Skeletal muscle tissue (tissue), 4 donors: Measurements from ENCODE around the gene MUC5B. TPM values are rescaled to one million over a fixed set of nuclear protein-coding genes. Genes with fewer than 3 reads are reported as not detected.
"Not testable (repeated sequence)": the region's sequence is repeated elsewhere in the genome, so short reads cannot be mapped to it uniquely, and the experiment has no call there.

Experiments
- H3K27ac ChIP-seq: one replicate; pipeline ENCODE4 v1.7.0; 2013; ENCODE audit warnings: mild to moderate bottlenecking, low read depth, low read length, inconsistent platforms
- H3K27me3 ChIP-seq, 3 donors: one replicate each; pipeline ENCODE4 v1.7.0; 2013; ENCODE audit warnings: low read length in 3 of 3; ENCODE audit not compliant: control insufficient read depth in 3 of 3, insufficient read depth in 3 of 3
- H3K36me3 ChIP-seq, 3 donors: one replicate each; pipeline ENCODE4 v1.7.0; 2013; ENCODE audit warnings: low read length in 3 of 3; ENCODE audit not compliant: control insufficient read depth in 3 of 3, insufficient read depth in 3 of 3
- H3K4me1 ChIP-seq, 3 donors: one replicate each; pipeline ENCODE4 v1.7.0; 2013; ENCODE audit warnings: low read length in 3 of 3, mild to moderate bottlenecking in 3 of 3; ENCODE audit not compliant: control insufficient read depth in 3 of 3, insufficient read depth in 3 of 3
- H3K4me3 ChIP-seq, 3 donors: one replicate each; pipeline ENCODE4 v1.7.0; 2013; ENCODE audit warnings: low read length in 3 of 3
- H3K9ac ChIP-seq, 3 donors: one replicate each; pipeline ENCODE4 v1.7.0; 2013; ENCODE audit warnings: low read length in 3 of 3, mild to moderate bottlenecking in 3 of 3, moderate library complexity in 2 of 3, low read depth in 1 of 3
- H3K9me3 ChIP-seq, 3 donors: one replicate each; pipeline ENCODE4 v1.7.0; 2013; ENCODE audit warnings: low read length in 3 of 3; ENCODE audit not compliant: control insufficient read depth in 3 of 3
- total RNA-seq: library from RNA; depleted of rRNA; stranded (reverse); fragments of >200 nt; gene quantifications from one replicate; pipeline ENCODE4 v1.2.3, GENCODE V29; 2014
- donor health status: Osteomylitis.

The MUC5B gene
- total RNA-seq, 1 donor from 2014 or later, result not detected

- no peak overlapping the region for H3K9ac ChIP-seq
- H3K4me3 ChIP-seq, result no peak overlapping the region
- H3K9me3 ChIP-seq, result peaks cover 0 to 7% (median 2%) of the 10 kb centered on the region in 3 donors
- H3K36me3 ChIP-seq, result no peaks in the 10 kb centered on the region
- no peaks in the 10 kb centered on the region for H3K4me1 ChIP-seq
- peaks cover 0 to 6% (median 0%) of the 10 kb centered on the region in 3 donors for H3K27me3 ChIP-seq
- H3K27ac ChIP-seq, result no peak overlapping the region
These were observed 13.4 kb upstream of the MUC5B start for GRCh38 chr11:1209371-1210057.

GRCh38 chr11:1211838-1212237 lies 11.0 kb upstream of the MUC5B start:
- H3K9me3 ChIP-seq, result peaks cover 0 to 7% (median 2%) of the 10 kb centered on the region in 3 donors
- no peaks in the 10 kb centered on the region for H3K36me3 ChIP-seq
- no peaks in the 10 kb centered on the region for H3K27me3 ChIP-seq
- H3K27ac ChIP-seq, result no peak overlapping the region
- H3K9ac ChIP-seq, result no peak overlapping the region
- H3K4me3 ChIP-seq, result no peak overlapping the region
- no peaks in the 10 kb centered on the region for H3K4me1 ChIP-seq

- not testable (repeated sequence) for H3K4me3 ChIP-seq, H3K36me3 ChIP-seq, H3K4me1 ChIP-seq, H3K27ac ChIP-seq, H3K9me3 ChIP-seq, H3K9ac ChIP-seq
- H3K27me3 ChIP-seq, result peaks cover 1 to 28% (median 22%) of the 10 kb centered on the region in 3 donors
These were observed 7.0 kb upstream of the MUC5B start for GRCh38 chr11:1215826-1216225.

- H3K36me3 ChIP-seq, result no peaks in the 10 kb centered on the region
- peaks cover 0 to 2% (median 2%) of the 10 kb centered on the region in 3 donors for H3K9me3 ChIP-seq
- H3K27ac ChIP-seq, result no peak overlapping the region
- no peaks in the 10 kb centered on the region for H3K4me1 ChIP-seq
- H3K4me3 ChIP-seq, result no peak overlapping the region
- H3K9ac ChIP-seq, result no peak overlapping the region
- peaks cover 15 to 42% (median 35%) of the 10 kb centered on the region in 3 donors for H3K27me3 ChIP-seq
These were observed 5.7 kb upstream of the MUC5B start for GRCh38 chr11:1217151-1217550.

DNA sequence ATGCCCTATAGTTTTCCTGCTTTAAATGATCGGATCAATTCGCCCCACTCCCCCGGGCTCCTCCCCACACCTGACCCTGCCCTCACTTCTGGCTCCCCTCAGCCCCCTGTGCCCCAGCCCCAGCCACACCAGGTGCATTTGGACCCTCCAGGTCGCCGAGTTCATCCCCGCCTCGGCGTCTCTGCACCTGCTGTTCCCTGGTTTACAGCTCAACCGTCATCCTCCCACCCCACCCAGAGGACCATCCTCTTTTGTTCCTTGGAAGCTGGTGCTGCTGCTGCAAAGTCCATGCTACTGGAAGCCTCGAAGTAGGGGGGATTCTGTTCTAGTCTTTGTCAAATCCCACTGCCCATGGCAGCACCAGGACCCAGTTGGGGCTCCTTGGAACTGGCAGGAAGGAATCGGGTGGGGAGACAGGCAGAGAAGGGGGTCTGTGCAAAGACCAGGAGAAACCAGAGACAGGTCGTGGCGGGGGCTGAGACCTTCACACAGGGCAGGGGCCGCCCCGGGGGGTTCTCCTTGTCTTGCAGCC lies 4.5 kb upstream of the MUC5B start:
- H3K9me3 ChIP-seq, result peaks cover 0 to 2% (median 0%) of the 10 kb centered on the region in 3 donors
- H3K9ac ChIP-seq, result no peak overlapping the region
- no peaks in the 10 kb centered on the region for H3K4me1 ChIP-seq
- H3K27me3 ChIP-seq, result peaks cover 22 to 50% (median 42%) of the 10 kb centered on the region in 3 donors
- no peak overlapping the region for H3K4me3 ChIP-seq
- no peaks in the 10 kb centered on the region for H3K36me3 ChIP-seq
- H3K27ac ChIP-seq, result no peak overlapping the region

DNA sequence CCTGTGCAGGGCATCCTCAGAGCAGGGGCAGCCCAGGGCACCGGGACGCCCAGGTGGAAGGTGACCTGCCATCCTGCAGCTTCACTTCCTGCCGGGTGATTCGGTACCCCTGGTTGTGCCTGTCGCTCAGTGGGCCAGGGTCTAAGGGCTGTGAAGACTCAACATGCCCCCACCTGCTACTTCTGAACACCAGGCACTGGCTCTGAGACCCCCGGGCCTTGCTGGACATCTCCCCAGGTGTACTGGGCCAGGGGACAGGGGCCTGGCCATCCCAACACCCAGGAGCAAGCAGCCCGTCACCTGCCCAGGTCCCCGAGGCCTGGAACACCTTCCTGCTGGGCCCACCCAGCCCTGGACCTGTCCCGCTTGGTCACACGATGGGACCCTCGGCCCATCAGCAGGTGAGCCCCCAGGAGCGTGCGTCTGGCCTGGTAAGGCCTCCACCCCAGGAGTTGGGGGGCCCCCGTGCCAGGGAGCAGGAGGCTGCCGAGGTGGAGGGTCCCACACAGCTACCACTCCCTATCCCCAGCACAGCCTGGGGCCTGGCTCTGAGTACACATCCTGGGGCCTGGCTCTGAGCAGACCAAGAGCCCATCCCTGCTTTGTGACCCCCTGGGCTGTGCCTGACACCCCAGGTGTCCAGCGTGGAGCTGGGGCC lies 3.9 kb upstream of the MUC5B start:
- Histone ChIP-seq H3K27ac (no peak overlapping the region), H3K4me3 (no peak overlapping the region), H3K36me3 (no peaks in the 10 kb centered on the region), H3K27me3 (peaks cover 23 to 51% (median 45%) of the 10 kb centered on the region in 3 donors), H3K9me3 (no peaks in the 10 kb centered on the region), H3K9ac (no peak overlapping the region), H3K4me1 (no peaks in the 10 kb centered on the region)

DNA sequence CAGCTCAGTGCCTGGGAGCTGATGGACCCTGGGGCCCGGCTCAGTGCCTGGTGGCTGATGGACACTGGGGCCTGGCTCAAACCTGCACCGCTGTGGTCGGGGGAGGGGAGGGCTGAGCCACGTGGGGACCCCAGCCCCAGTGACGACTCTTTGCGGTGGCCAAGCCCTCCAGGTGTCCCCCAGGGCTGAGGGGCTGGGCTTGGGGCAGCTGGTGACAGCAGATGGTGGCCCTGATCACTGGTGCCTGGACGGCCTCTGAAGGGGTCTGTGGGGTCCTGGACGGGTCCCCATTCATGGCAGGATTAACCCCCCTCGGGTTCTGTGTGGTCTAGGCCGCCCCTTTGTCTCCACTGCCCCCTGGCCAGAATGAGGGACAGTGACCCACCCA lies 3.4 kb upstream of the MUC5B start:
- no peaks in the 10 kb centered on the region for H3K9me3 ChIP-seq
- no peaks in the 10 kb centered on the region for H3K36me3 ChIP-seq
- H3K9ac ChIP-seq, result no peak overlapping the region
- H3K27ac ChIP-seq, result no peak overlapping the region
- H3K4me1 ChIP-seq, result no peaks in the 10 kb centered on the region
- H3K4me3 ChIP-seq, result no peak overlapping the region
- peaks cover 26 to 54% (median 49%) of the 10 kb centered on the region in 3 donors for H3K27me3 ChIP-seq

DNA sequence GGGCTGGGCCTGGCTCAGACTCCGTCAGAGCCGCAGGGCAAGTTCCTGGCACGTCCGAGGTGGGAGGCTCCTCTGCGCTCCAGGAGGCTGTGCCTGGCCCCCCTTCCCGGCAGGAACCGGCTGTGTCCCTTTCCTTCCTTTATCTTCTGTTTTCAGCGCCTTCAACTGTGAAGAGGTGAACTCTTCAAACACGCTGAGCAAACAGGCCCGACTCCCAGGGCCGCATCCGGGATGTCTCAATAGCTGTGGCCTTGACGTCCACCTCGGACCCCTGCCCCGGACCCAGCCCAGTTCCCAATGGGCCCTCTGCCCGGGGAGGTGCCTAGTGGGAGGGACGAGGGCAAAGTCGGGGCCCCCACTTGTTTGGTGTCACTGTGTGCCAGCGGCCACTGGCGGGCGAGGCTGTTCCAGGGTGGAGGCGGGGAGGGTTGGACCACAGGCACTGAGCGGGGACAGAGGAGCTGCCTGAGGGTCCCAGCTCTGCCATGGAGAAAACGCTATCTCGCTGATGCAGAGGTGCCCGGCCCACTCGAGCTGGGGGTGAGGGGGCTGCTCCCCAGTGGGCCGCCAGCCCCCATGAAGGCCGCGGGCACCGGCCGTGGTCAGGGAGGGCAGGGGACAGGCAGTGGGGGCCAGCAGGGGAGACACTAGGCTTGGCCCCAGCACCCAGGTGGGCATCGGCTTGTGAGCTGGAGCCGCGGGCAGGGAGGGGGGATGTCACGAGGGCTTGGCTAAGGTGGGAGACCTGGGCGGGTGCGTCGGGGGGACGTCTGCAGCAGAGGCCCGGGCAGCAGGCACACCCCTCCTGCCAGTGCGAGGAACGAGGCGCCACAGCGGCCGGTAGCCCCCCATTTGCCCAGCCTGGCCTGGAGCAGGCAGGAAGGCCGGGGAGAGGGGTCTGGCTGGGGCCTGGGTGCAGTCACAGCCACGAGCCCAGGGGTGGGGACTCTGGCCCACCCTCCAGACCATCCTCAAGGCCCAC lies 2.7 kb upstream of the MUC5B start:
- H3K9me3 ChIP-seq, result no peaks in the 10 kb centered on the region
- no peaks in the 10 kb centered on the region for H3K4me1 ChIP-seq
- H3K27ac ChIP-seq, result no peak overlapping the region
- no peak overlapping the region for H3K9ac ChIP-seq
- peaks cover 26 to 61% (median 49%) of the 10 kb centered on the region in 3 donors for H3K27me3 ChIP-seq
- no peaks in the 10 kb centered on the region for H3K36me3 ChIP-seq
- no peak overlapping the region for H3K4me3 ChIP-seq

DNA sequence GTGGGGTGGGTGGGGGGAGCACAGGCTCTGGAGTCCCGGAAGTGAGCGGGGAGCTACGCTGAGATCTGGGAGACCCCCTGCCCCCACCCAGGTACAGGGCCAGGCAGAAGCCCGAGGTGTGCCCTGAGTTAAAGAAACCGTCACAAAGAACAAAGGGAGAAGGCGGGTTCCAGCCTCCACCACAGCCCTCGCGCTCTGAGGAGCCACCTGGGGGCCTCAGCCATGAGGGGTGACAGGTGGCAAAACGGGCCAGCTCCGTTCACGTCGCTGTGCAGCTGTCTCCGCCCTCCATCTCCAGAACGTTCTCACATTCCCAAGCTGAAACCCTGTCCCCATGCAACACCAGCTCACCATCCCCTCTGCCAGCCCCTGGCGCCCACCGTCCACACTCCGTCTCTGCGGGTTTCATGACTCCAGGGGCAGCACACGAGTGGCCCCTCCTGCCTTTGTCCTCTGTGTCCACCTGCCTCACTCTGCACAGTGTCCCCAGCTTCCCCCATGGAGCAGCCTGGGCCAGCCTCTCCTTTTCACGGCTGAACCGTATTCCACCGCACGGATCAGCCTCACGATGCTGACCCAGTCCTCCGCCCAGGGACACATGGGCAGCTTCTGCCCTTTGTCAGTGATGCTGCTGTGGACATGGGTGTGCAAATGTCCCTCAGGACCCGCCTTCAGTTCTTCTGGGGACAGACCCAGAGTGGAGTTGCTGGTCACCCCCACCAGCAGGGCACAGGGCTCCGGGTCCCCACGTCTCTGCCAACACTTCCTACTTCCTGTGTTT lies 1.7 kb upstream of the MUC5B start:
- H3K36me3 ChIP-seq, result no peaks in the 10 kb centered on the region
- no peaks in the 10 kb centered on the region for H3K9me3 ChIP-seq
- peaks cover 33 to 70% (median 54%) of the 10 kb centered on the region in 3 donors for H3K27me3 ChIP-seq
- H3K27ac ChIP-seq, result no peak overlapping the region
- H3K4me3 ChIP-seq, result no peak overlapping the region
- H3K4me1 ChIP-seq, result no peaks in the 10 kb centered on the region
- H3K9ac ChIP-seq, result no peak overlapping the region
